Hindlimb muscle (tissue), 1 donor: ENCODE data around the gene RNU1-2. TPM values are rescaled to one million over a fixed set of nuclear protein-coding genes. Genes with fewer than 3 reads are reported as not detected.
"Not testable (repeated sequence)": the region's sequence is repeated elsewhere in the genome, so short reads cannot be mapped to it uniquely, and the experiment has no call there.

ENCODE experiments used
- DNase-seq: peaks from one replicate; pipeline ENCODE4 v3.0.0-alpha.2; 2013
- polyA plus RNA-seq: library from polyadenylated mRNA; unstranded; fragments of 120-200 nt; gene quantifications from one replicate; pipeline ENCODE4 v1.2.1, GENCODE V29; 2013; ENCODE audit not compliant: insufficient read length

RNU1-2 gene
- polyA plus RNA-seq, 1 donor = not detected

- not testable (repeated sequence) for DNase-seq
Measured at GRCh38 chr1:16911851-16912721, 16.3 kb downstream of the RNU1-2 start.

DNA sequence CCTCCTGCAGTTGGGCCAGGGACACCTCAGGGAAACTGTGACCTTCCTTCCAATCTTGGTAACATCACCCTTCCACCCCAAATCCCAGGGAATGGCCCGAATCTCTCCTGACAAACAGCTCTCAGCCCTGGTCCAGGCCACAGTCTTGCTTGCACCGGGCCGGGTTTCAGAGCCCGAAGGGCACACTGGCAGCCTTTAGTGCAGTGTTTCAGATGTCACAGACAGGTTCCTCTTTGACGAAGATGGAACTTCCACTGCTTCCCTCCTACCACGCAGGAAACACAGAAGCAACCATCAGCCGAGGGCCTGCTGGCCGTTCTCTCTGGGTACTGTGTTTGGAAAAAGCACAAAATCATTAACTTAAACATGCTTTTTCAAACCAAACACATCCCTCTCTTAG, 17.0 kb downstream of the RNU1-2 start:
- DNase-seq = not testable (repeated sequence)

DNA sequence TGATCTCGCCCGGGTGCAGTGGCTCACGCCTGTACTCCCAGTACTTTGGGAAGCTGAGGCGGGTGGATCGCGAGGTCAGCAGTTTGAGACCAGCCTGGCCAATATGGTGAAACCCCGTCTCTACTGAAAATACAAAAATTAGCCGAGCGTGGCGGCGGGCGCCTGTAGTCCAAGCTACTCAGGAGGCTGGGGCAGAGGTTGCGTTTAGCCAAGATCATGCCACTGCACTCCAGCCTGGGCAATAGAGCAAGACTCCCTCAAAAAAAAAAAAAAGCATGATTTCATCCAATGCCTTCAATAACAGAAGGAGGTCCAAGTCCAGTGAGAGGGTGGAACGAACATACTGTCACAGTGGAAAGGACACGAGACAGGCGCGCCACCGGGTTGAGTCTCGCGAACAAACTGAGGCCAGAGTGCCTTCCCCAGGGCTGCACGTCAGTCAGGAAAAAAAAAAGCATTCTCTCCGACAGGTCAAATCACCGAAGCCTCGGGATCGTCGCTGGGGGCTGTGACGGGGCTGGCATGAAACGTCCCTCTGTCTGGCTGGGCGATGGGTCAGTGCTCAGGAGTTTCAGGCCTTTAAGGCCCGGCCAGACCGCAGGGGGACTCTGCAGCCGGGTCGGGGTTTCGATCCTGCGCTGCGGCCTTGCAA, 17.5 kb downstream of the RNU1-2 start:
- DNase-seq = no peak

GRCh38 chr1:16913833-16914662, 18.3 kb downstream of the RNU1-2 start:
- DNase-seq = peak; percentile 100

GRCh38 chr1:16914928-16915626, 19.3 kb downstream of the RNU1-2 start:
- not testable (repeated sequence) for DNase-seq

GRCh38 chr1:16915627-16915973, 19.8 kb downstream of the RNU1-2 start:
- DNase-seq = no peak

- not testable (repeated sequence) for DNase-seq
Measured at GRCh38 chr1:16916036-16916880, 20.5 kb downstream of the RNU1-2 start.

DNA sequence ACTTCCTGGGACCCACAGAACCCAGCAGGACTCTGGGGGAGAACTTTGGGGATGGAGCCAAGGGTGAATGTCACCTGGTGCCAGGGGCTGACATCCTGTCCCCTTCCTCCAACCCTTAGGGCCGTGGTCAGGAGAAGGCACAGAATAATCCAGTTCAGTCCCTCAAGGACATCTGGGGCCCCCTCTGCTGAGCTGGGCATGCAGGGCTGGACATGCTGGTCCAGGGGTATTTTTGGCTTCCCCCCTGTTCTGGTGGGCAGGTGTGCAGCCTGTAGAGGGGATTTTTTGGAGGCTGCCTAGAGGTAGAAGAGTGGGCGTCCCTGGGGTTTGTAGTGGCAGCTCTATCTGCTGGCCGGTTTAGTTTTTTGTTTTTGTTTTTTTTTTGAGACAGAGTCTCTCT, 22.6 kb downstream of the RNU1-2 start:
- no peak for DNase-seq

GRCh38 chr1:16918936-16919665, 23.3 kb downstream of the RNU1-2 start:
- DNase-seq = not testable (repeated sequence)

GRCh38 chr1:16920951-16921350, 25.2 kb downstream of the RNU1-2 start:
- no peak for DNase-seq

DNA sequence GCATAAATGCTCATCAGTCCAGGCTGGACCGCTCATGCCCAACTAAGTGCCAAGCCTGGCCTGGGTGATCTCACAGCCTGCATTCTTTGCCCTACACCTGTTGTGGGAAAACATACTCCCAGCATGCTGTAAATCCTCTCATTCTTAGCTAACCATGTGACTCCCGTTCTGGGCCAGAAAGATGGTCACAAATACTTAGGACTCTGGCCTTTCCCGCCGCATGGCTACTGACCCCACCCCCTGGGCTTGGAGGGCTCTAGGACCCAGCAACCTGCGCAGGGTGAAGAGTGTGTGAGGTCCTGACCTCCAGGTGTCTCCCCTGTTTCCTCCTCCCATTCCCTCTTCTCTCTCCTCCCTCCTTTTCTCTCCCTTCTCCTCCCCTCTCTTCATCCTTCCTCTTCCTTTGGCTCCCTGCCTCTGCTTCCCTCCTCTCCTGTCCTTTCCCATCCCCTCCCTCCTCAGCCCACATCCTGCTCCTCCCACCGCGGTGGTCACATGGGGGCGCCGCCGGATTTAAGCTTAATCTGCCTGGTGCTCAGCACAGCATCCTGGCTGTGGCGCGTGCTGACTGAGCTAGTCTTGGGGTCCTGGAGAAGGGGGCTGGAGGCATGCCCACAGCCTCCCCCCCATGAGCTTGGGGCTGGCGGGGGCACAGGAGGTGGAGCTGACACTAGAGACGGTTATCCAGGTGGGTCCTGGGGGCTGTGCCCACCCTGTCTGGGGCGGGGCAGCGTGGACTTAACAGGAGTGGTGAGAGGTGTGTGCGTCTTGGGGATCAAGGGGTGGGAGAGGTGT, 25.8 kb downstream of the RNU1-2 start, which contains the start of gene CROCC:
Gene CROCC (plus strand): TSS at position 541 of the 795 bp plus-strand sequence. CDS start 88 bp downstream, at position 629.
- DNase-seq = peak; percentile 71

DNA sequence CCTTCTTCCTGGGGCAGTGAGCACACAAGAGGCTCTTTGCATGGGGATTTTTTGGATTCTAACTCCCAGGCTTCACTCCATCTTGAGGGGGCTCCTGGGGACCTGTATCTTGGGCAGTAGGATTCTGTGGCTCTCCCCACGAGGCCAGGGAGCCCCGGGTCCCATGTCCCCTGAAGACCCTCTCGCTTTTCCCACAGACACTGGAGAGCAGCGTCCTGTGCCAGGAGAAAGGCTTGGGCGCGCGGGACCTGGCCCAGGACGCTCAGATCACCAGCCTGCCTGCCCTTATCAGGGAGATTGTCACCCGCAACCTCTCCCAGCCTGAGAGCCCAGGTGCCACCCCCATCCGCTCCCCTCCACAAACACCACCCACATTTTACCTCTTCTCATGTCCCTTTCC, 26.7 kb downstream of the RNU1-2 start:
- DNase-seq = no peak

DNA sequence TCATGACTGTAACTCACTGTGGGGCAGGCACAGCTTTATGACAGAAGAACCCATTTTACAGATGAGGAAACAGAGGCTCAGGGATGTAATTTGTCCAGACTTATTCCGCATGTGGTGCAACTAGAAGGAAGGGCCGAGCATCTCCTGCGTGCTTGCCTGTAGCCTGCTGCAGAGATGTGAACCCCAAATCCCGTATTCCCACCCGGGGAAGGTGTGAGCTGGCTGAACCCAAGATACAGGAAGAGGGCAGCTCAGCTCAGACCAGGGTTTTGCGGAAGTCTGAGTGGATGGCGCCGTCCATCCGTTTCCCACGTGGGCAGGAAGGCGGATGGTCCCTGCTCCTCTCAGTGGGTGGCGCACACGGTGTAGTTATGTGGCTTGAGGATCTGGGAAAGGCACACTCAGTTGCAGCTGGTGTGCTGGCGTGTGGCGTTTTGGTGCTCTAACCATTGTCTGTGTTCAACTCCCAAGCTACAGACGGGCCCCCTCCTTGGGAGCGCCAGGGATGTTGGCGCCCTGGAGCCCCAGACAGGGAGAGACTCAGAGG, 27.2 kb downstream of the RNU1-2 start:
- no peak for DNase-seq

DNA sequence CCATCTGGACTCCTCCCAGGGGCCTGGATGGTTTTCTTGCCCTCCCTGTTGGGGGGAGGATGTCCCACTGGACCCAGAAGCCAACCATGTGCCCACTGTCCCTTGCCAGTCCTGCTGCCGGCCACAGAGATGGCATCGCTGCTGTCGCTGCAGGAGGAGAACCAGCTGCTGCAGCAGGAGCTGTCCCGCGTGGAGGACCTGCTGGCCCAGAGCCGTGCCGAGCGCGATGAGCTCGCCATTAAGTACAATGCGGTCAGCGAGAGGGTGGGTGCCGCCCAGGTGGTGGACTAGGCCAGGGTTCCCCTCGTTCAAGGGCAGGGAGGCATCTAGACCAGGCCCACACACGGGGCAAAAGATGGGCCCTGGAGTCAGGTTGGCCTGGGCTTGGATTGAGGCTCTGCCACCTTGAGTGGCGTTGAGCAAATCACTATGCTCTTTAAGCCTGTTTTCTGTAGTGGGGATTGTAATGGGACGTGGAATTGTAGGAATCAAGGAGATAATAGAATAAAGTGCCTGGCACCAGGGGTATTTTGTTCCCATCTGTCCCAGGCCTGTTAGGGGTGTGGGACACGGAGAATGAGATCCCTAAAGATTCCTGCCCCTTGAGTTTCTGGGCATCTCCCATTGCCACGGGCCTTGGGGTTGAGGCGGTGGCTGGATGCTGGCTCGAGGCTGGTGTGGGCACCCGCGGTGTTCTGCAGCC, 28.6 kb downstream of the RNU1-2 start:
- DNase-seq = no peak

DNA sequence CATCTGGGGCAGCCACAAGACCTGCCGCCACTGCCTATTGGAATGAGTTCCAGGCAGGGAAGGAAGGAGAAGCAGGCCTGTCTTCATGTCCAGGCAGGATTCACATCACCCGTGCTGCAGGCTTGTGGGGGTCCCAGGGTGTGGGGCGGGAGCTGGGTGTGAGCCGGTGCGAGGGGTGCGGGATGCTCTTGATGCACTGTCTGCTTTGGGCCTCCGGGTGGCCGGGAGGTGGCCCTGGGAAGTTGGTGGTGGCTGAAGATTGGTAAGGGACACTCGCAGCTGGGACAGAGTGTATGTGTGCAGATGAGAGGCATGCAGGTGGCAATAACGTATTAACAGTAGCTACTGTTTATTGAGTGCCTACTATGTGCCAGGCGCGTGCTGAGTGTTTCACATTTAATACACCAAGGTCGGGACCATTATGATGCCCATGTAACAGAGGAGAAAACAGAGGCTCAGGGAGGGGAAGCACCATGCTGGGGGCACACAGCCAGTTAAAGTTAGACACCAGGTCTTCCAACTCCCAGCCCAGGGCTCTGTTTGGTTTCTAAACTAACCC, 29.2 kb downstream of the RNU1-2 start:
- no peak for DNase-seq

DNA sequence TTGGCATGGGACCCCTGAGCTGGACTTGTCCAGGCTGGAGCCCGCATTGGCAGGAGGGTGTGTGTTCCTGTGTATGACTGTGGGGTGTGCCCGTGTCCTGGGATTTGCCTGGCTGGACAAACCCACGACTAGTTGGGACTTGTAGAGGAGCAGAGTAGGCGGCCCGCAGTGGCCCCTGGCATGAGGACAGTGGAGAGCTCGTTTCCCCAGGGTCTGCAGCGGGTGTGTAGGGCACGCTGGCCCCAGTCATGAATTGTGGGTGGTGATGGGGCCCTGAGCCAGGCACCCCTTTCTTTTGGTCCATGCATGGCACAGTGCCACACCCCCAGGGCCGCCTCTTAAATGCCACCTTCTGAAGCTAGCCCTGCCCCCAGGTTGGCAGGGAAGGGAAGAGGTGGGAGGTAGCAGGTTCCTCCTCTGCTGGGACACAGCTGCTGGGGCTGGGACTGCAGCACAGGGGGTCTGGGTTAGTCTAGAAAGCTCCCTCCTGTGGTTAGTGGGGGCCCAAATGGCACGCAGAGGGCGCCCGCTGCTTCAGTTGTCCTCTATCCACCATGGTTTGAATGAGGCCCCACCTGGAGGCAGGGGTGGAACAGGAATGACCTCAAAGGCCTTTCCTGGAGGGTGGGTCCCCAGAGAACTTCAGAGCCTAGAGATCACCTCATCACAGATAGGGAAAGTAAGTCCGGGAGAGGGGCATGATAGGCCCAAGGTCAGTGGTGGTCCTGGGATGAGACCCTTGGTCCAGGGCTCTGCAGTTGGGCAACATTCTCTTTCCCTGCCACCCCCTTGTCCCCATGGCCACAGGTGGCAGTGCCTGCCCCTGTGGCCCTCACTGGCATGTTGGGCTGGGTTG, 30.1 kb downstream of the RNU1-2 start:
- no peak for DNase-seq

DNA sequence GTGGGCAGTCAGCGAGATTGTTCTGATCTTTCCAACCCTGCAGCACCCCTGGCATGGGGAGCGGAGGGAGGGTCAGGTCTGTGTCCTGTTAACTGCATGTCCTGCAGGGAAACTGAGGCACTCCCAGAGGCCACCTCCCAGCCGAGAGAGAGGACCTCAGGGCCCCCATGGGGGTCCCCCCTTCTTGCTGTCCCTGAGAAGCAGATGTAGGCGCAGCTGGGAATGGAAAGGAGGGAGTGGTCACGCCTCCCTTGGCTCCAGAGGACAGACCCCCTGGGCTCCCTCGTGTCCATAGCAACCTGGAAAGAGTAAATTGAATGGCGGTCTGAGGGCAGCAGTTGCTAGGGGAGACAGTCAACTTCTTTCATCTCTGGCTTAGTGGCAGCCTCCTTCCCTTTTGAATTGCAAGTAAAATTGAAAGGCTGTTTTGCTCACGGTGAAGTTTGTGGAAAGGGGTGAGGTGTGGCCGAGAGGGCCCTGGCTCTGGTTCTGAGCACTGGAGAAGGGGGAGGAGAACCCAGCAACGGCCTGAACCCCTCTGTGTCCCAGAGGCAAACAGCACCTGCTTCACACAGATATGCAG, 30.8 kb downstream of the RNU1-2 start:
- DNase-seq = no peak
